Left forelimb (tissue), 1 donor: ENCODE measurements around the gene FBXW2.
A peak's percentile ranks its signal among the peaks of the same experiment; 100 is the strongest.
"Not testable (repeated sequence)": the region's sequence is repeated elsewhere in the genome, so short reads cannot be mapped to it uniquely, and the experiment has no call there.

Experiments used
- DNase-seq: peaks from one replicate; pipeline ENCODE4 v3.0.0-alpha.2; 2018; ENCODE audit warnings: low spot score

The FBXW2 gene

GRCh38 chr9:120778758-120779157, 14.5 kb downstream of the FBXW2 start:
- DNase-seq, result no peak

- no peak for DNase-seq
Observed at GRCh38 chr9:120777229-120777628, 16.0 kb downstream of the FBXW2 start.

GRCh38 chr9:120776788-120777187, 16.4 kb downstream of the FBXW2 start:
- no peak for DNase-seq

GRCh38 chr9:120775859-120776258, 17.4 kb downstream of the FBXW2 start:
- DNase-seq, result no peak

- DNase-seq, result no peak
Observed at GRCh38 chr9:120774719-120775118, 18.5 kb downstream of the FBXW2 start.

GRCh38 chr9:120773256-120773655, 20.0 kb downstream of the FBXW2 start:
- no peak for DNase-seq

GRCh38 chr9:120770931-120771330, 22.3 kb downstream of the FBXW2 start:
- no peak for DNase-seq

- DNase-seq, result no peak
Observed at GRCh38 chr9:120768886-120769285, 24.3 kb downstream of the FBXW2 start.

GRCh38 chr9:120768247-120768646, 25.0 kb downstream of the FBXW2 start:
- no peak for DNase-seq

- no peak for DNase-seq
Observed at GRCh38 chr9:120767451-120767850, 25.8 kb downstream of the FBXW2 start.

GRCh38 chr9:120765910-120766425, 27.2 kb downstream of the FBXW2 start:
- DNase-seq, result no peak

GRCh38 chr9:120764476-120764875, 28.7 kb downstream of the FBXW2 start:
- DNase-seq, result no peak

GRCh38 chr9:120761006-120761405, 32.2 kb downstream of the FBXW2 start:
- DNase-seq, result no peak

- no peak for DNase-seq
Observed at GRCh38 chr9:120759755-120760400, 33.3 kb downstream of the FBXW2 start.

- no peak for DNase-seq
Observed at GRCh38 chr9:120758544-120758943, 34.7 kb downstream of the FBXW2 start.

GRCh38 chr9:120757026-120757913, 35.9 kb downstream of the FBXW2 start:
- no peak for DNase-seq

GRCh38 chr9:120756531-120756930, 36.7 kb downstream of the FBXW2 start:
- no peak for DNase-seq

- peak; percentile 77 for DNase-seq
Observed at GRCh38 chr9:120755810-120756434, 37.3 kb downstream of the FBXW2 start.

GRCh38 chr9:120755044-120755443, 38.2 kb downstream of the FBXW2 start:
- DNase-seq, result no peak

GRCh38 chr9:120750421-120750820, 42.8 kb downstream of the FBXW2 start:
- no peak for DNase-seq

GRCh38 chr9:120746366-120746765, 46.9 kb downstream of the FBXW2 start:
- DNase-seq, result not testable (repeated sequence)

GRCh38 chr9:120745278-120745677, 47.9 kb downstream of the FBXW2 start:
- DNase-seq, result no peak

GRCh38 chr9:120742951-120743416, 50.2 kb downstream of the FBXW2 start:
- no peak for DNase-seq
